GM21367 (cell line): Measurements from ENCODE around the gene ATG13.
"Not testable (repeated sequence)": the region's sequence is repeated elsewhere in the genome, so short reads cannot be mapped to it uniquely, and the experiment has no call there.

Experiments used
- ATAC-seq: cut with Tn5 transposase; IDR thresholded peaks from one replicate; pipeline ENCODE4 v1.9.1; 2021; ENCODE audit not compliant: unreplicated experiment

ATG13 gene

DNA sequence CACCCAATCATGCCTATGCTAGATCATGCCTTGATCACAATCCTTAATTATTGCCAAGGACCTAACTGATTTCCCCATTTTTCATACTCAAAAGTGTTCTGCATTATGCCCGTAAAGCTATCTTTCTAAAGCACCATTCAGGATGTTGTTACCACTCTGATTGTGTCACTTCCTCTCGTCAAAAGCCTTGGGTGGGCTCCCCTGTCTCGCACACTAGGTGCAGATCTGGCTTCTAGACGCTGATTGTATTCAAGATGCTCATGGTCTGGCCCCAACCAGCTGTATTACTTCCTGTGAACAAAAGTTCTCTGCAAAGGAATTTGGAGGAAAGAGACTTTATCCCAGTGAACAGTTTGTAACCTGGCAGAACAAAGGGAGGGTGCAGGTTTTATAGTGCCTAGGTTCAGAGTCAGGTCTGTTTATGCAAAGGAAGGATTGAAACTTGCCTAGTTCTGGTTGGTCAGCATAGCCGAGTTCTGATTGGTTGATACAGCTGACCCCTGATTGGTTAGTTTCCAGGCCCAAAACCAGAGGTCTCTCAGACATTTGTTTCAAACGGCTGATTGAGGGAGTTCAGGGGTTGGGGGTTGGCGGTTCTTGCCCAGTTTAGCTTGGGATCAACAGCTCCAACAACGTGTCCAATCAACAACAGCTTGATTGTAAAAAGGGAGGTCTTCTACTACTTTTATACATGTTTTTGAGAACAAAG is 25.4 kb downstream of the ATG13 start:
- ATAC-seq, result no peak

DNA sequence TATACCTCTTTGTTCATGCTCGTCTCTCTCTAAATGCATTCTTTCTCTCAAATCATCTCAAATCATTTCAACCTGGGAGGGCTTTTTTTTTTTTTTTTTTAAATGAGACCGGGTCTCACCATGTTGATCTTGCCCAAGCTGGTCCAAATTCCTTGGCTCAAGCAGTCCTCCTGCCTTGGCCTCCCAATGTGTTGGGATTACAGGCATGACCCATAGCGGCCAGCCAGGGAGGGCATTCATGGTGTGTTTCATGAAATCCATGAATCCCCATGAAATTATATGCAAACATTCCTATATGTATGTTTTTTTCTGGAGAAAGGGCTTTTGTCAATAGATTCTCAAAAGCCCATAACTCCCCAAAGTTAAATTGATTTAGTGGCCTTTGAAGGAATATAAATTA is 26.2 kb downstream of the ATG13 start:
- ATAC-seq, result no peak

- ATAC-seq, result no peak
Measured at GRCh38 chr11:46643986-46644385, 26.6 kb downstream of the ATG13 start.

DNA sequence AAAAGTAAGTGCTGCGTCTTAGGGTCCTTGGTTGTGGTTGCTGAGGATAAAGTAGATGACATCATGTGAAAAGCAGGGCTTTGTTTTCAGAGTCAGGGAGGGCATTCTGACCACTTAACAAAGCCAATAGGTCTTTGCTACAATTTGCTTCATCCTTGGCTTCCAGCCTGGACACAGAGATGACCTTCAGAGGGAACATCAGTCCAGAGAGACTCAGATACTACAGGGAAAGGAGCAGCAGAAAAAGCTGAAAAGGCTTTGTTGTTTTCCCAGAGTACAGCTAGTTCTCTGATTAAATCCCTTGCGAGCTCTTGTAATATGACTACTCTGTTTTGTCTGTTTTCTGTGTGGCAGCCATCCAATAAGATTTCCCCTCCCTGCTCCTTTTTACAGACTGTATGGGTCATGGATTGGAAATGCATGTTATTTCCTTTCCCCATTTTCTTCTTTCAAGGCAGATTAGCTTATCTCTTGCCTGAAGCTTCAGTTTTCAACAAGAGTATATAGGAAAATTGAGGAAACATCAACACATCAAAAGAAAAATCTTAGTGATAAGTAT is 31.9 kb downstream of the ATG13 start:
- ATAC-seq, result no peak

DNA sequence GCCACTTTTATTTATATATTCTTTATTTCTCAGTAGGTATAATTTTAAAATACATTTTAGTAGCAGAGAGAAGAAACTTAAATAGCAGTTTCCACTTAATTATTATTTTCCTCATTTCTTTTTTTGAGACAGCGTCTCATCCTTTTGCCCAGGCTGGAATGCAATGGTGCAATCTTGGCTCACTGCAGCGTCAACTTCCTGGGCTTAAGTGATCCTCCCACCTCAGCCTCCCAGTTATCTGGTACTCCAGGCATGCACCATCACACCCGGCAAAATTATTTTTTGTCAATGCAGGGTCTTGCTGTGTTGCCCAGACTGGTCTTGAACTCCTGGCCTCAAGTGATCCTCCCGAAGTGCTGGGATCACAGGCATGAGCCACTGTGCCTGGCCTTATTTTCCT is 38.3 kb downstream of the ATG13 start:
- ATAC-seq, result no peak

- no peak for ATAC-seq
Measured at GRCh38 chr11:46657186-46657585, 39.8 kb downstream of the ATG13 start.

DNA sequence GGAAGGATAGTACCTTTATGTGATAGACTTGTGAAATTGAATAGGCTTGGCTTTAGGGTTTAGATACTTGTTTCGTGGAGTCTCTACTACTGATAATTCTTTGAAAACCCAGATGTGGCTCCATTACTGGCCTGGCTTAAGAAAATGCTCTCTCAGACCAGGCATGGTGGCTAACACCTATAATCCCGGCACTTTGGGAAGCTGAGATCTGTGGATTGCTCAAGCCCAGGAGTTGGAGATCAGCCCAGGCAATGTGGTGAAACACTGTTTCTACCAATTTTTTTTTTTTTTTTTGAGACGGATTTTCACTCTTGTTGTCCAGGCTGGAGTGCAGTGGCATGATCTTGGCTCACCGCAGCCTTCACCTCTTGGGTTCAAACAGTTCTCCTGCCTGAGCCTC is 40.9 kb downstream of the ATG13 start:
- ATAC-seq, result no peak

DNA sequence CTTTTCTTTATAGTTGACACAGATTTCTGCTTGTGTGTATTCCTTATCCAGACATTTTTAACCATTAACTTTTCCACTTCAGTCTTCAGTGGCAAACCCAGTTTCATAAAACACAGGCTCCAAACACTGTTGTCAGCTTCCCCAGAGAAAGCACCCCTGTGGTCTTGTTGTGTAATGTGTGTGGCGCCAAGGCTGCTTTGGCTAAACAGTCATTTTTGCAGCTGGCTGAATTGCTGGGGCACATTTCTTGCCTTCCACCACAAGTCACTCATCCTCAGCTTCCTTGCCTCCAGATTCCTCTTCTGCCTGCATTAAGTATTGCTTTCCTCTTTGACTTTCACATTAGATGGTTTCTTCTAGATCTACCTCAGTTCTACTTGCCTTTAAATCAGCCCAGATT is 42.6 kb downstream of the ATG13 start:
- ATAC-seq, result no peak

- ATAC-seq, result no peak
Measured at GRCh38 chr11:46661836-46662235, 44.5 kb downstream of the ATG13 start.

DNA sequence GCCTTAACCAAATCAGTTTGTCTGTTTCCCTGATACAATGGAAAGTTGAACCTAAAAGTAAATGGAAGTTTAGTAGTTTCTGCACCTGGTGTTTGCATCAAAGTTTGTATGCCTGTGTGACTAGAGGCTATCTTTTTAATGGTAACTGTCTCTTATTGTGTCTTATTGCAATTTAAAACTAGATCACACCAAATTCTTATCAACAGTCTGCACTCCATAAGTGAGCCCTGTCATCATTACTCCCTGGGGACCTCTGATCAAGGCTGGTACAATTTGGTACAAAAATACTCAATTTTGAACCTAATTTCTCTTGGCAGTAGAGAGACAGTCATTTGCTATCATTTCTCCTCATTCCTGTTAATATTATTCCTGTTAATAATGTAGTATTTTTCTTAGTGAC is 45.0 kb downstream of the ATG13 start:
- ATAC-seq, result no peak

DNA sequence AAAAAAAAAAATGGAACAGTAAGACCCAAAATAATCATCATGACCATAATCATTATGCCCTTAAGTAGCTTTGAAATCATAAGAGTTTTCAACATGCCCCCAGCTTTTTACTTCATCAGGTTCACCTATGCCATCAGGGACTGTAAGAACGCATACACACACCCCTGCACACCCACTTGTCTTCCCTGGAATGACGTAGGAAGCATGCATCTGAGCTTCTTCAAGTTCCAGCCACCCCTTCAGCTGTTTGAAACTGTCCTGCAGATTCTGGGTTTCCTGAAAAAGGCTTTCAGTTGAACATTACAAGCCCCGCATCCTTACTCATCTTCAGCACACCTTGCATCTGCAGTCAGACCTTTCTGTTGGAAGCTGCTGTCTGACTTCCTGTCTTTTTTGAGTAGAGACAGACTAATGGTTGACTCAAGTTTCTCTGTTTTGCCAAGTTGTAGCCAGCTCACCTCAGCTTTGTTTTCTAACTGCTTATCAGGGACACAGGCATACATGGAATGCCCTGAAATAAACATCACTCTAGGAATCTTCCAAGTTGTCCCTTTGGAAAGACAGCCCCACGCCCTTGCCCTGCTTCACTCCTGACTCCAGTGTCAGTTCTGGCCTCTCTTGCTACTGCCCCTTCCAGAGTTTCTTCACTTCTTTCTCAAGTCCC is 46.1 kb downstream of the ATG13 start:
- ATAC-seq, result no peak

DNA sequence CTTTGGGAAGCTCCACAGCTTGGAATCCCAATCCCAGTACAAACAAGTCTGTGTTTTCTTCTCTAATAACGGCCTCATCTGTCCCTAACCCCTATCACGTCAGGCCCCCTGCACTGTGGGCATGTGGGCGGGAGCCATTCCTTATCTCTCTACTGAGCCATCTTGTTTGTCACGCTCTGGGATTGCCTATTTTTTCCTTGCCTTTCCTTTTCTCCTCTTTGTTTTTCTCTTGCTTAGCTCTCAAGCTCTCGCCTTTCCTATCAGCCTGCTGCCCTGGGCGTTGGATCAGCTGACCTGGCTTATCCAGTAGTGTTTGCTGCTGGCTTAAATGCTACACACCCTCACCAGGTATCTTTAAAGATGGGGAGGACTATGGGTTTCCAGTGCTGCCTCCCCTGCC is 47.3 kb downstream of the ATG13 start:
- ATAC-seq, result no peak

- ATAC-seq, result no peak
Measured at GRCh38 chr11:46665356-46665755, 48.0 kb downstream of the ATG13 start.

- ATAC-seq, result no peak
Measured at GRCh38 chr11:46666516-46666915, 49.2 kb downstream of the ATG13 start.

- ATAC-seq, result no peak
Measured at GRCh38 chr11:46667043-46667481, 49.7 kb downstream of the ATG13 start.

GRCh38 chr11:46668480-46669085 is 51.2 kb downstream of the ATG13 start:
- no peak for ATAC-seq

DNA sequence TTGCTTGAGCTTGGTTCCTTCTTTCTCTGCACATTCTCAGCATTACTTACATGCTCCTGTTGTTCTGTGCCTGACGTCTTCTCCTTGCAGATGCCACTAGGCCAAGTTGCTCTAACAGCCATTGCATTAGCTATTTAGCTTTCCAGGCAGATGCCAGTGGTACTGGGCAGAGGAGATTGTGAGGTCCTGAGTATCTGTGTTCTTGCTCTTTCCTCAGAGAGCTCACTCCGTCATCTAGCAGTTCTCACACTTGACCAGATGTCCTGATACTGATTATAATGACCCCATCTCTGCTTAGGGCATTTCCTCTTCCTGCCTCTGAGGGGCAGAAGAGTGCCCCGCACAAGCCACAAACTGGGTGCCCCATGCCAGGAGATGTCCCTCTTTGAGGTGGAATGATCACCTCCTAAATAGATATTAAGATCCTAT is 52.4 kb downstream of the ATG13 start:
- no peak for ATAC-seq

DNA sequence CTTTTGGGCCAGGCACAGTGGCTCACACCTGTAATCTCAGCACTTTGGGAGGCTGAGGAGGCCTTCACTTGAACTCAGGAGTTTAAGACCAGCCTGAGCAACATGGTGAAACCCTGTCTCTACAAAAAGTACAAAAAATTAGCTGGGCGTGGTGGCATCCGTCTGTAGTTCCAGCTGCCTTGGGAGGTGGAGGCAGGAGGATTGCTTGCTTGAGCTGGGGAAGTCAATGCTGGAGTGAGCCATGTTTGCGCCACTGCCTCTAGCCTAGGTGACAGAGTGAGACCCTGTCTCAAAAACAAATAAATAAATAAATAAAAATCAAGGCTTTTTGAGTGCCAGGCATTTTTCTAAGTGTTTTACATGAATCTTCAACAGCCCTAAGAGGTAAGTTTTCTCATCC is 53.2 kb downstream of the ATG13 start:
- ATAC-seq, result not testable (repeated sequence)

DNA sequence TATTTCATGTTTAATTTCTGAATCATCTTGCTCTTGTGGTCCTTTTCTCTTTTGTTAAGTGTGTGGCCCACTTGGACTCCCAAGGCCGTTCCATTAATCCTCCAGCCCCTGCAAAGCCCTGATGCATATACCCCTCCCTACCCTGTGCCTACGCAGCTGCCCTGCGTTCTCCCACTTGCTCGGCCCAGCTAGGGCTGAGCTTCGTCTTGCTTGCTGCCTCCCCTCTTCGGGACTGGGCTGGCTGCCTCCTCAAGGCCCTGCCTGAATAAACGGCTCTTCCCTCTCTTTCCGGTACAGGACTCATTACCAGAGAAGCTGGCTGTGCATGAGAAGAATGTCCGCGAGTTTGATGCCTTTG is 54.6 kb downstream of the ATG13 start:
- ATAC-seq, result no peak

- ATAC-seq, result no peak
Measured at GRCh38 chr11:46672381-46672839, 55.1 kb downstream of the ATG13 start.

DNA sequence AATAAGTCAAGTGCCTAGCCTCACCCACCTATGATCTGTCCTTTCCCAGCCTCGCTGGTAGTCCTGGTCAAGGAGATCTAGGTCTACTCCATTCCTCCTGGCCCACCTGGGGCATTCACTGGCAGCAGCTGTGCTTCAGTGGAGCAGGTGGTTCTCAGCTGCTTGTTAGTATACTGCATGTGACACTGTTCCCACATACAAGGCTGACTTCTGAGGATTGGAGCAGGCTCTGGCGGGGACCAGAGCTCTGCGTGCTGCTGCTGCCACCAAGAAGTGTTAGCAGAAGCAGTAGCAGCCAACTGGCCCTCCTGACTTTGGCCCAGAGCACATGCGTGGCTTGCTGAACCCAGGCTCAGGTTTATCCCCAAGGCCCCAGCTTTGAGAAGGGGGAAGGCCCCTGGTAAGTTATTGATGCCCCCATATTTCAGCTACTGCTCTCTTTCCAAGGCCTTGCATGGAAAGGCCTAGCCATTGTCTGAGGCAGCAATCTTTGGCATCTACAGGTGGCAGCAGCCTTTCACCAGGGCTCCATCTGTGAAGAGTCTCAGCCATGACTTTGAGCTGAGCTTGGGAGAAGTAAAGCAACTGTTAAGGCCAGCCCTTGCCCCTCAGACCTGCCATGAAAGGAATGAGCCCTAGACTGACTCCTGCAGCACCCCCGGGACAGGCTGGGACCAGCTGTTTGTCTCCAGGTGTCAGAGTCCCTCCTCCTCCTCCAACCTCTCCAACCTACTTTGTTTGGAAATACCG is 56.5 kb downstream of the ATG13 start:
- ATAC-seq, result no peak
